Neural cell (in vitro differentiated cells): ENCODE results near the gene ALK. TPM values are rescaled to one million over a fixed set of nuclear protein-coding genes. Genes with fewer than 3 reads are reported as not detected.

Experiments used
- H2AFZ ChIP-seq: fragments of 200-600, 300-800 bp; sonication (generic), shearing (Covaris generic); 2 replicates; pipeline ENCODE4 v1.6.0; 2014; ENCODE audit warnings: low read depth, mild to moderate bottlenecking, antibody characterized with exemption, low read length, moderate library complexity
- H3F3A ChIP-seq: fragments of 200-600 bp; shearing (Covaris generic); 2 replicates; pipeline ENCODE4 v1.6.1; 2016; ENCODE audit warnings: mild to moderate bottlenecking, moderate library complexity, mixed read lengths, antibody characterized with exemption, low read length; ENCODE audit not compliant: insufficient read depth, poor library complexity, severe bottlenecking
- H3K27ac ChIP-seq: fragments of 200-600, 300-800 bp; sonication (generic), shearing (Covaris generic); 2 replicates; pipeline ENCODE4 v1.5.1; 2014; ENCODE audit warnings: mild to moderate bottlenecking, low read length, moderate library complexity
- H3K27me3 ChIP-seq: fragments of 300-800, 200-600 bp; sonication (generic), shearing (Covaris generic); 2 replicates; pipeline ENCODE4 v1.6.0; 2014; ENCODE audit warnings: mild to moderate bottlenecking, low read depth, low read length, moderate library complexity; ENCODE audit not compliant: insufficient read depth
- H3K36me3 ChIP-seq: fragments of 300-800, 200-600 bp; sonication (generic), shearing (Covaris generic); 2 replicates; pipeline ENCODE4 v1.5.1; 2014; ENCODE audit warnings: mild to moderate bottlenecking, antibody characterized with exemption, low read length, moderate library complexity; ENCODE audit not compliant: insufficient read depth
- H3K4me2 ChIP-seq: fragments of 300-800, 200-600 bp; sonication (generic), shearing (Covaris generic); 2 replicates; pipeline ENCODE4 v1.6.0; 2014; ENCODE audit warnings: mild to moderate bottlenecking, low read length
- H3K4me3 ChIP-seq: fragments of 300-800, 200-600 bp; sonication (generic), shearing (Covaris generic); 2 replicates; pipeline ENCODE4 v1.5.1; 2014; ENCODE audit warnings: mild to moderate bottlenecking, low read length, moderate library complexity
- H3K79me2 ChIP-seq: fragments of 200-600 bp; shearing (Covaris generic); replicated peaks from 2 replicates; pipeline ENCODE4 v1.6.0; 2014; ENCODE audit warnings: mild to moderate bottlenecking, low read length, moderate library complexity; ENCODE audit not compliant: insufficient read depth
- H3K9ac ChIP-seq: fragments of 300-800, 200-600 bp; sonication (generic), shearing (Covaris generic); 2 replicates; pipeline ENCODE4 v1.6.1; 2016; ENCODE audit warnings: mild to moderate bottlenecking, low read length, mixed read lengths
- H3K9me2 ChIP-seq: fragments of 200-600 bp; shearing (Covaris generic); 2 replicates; pipeline ENCODE4 v1.6.1; 2016; ENCODE audit warnings: mild to moderate bottlenecking, low read length, mixed read lengths; ENCODE audit not compliant: insufficient read depth
- H3K9me3 ChIP-seq: fragments of 200-600, 300-800 bp; sonication (generic), shearing (Covaris generic); 2 replicates; pipeline ENCODE4 v1.6.1; 2016; ENCODE audit warnings: mild to moderate bottlenecking, mixed run types, low read length, moderate library complexity, mixed read lengths
- H4K20me1 ChIP-seq: fragments of 200-600 bp; shearing (Covaris generic); 2 replicates; pipeline ENCODE4 v1.6.1; 2016; ENCODE audit warnings: mild to moderate bottlenecking, mixed run types; ENCODE audit not compliant: insufficient read depth
- EP300 ChIP-seq: fragments of 450-650 bp; conservative IDR thresholded peaks from 2 replicates; pipeline ENCODE4 v1.6.1; 2014; ENCODE audit warnings: antibody characterized with exemption, mild to moderate bottlenecking, moderate library complexity; ENCODE audit not compliant: poor library complexity, severe bottlenecking
- EZH2 ChIP-seq: fragments of 200-600, 300-800 bp; shearing (Covaris generic), sonication (generic); IDR thresholded peaks from 2 replicates; pipeline ENCODE4 v1.6.1; 2014; ENCODE audit warnings: antibody characterized with exemption, low read length, borderline replicate concordance, mild to moderate bottlenecking; ENCODE audit not compliant: insufficient read depth, poor library complexity, severe bottlenecking
- MXI1 ChIP-seq: fragments of 450-650 bp; conservative IDR thresholded peaks from 2 replicates; pipeline ENCODE4 v1.6.1; 2014; ENCODE audit warnings: antibody characterized with exemption, mild to moderate bottlenecking; ENCODE audit not compliant: poor library complexity, severe bottlenecking
- POLR2AphosphoS5 ChIP-seq: IDR thresholded peaks from 2 replicates; pipeline ENCODE4 v1.6.1; 2012
- RAD21 ChIP-seq: fragments of 450-650 bp; conservative IDR thresholded peaks from 2 replicates; pipeline ENCODE4 v1.6.1; 2014; ENCODE audit warnings: antibody characterized with exemption, mild to moderate bottlenecking, moderate library complexity
- SMC3 ChIP-seq: fragments of 450-650 bp; conservative IDR thresholded peaks from 2 replicates; pipeline ENCODE4 v1.6.1; 2014; ENCODE audit warnings: antibody characterized with exemption, mild to moderate bottlenecking, moderate library complexity; ENCODE audit not compliant: poor library complexity
- TAF1 ChIP-seq: IDR thresholded peaks from 2 replicates; pipeline ENCODE4 v1.6.1; 2012; ENCODE audit warnings: low read depth
- polyA plus RNA-seq: library from polyadenylated mRNA; depleted of rRNA; stranded (reverse); fragments of >200 nt; gene quantifications from 2 replicates; pipeline ENCODE4 v1.2.3, GENCODE V29; 2014
- TF ChIP-seq, protein P1 (sequence below): fragments of 450-650 bp; IDR thresholded peaks from 2 replicates; pipeline ENCODE4 v1.5.1; 2014; ENCODE audit warnings: antibody characterized with exemption, mild to moderate bottlenecking, moderate library complexity; ENCODE audit not compliant: poor library complexity, severe bottlenecking
- TF ChIP-seq, protein P2 (sequence below): IDR thresholded peaks from 2 replicates; pipeline ENCODE4 v1.6.1; 2012; ENCODE audit warnings: borderline replicate concordance

The ALK gene
- polyA plus RNA-seq, 1 donor from 2014 or later = 7.1 TPM

DNA sequence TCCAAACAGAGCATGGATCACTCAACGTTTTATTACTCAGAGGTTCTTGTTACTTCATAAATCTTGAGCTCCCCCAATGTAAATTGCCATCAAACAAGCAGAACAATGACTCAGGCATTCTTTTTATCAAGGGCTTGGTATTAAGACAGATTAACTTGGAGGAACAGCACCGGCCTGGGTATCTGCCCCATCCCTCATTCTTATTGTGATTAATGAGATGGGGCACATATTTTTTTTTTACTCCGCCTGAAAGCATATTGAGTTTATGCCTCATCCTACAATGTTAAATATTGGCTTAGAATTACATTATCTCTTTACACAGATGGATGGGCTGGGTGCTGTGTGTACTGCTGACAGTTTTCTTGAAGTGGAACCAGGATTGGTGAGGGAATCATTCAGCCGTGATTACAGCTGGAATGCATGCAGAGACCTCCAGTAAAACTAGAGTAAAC lies 418.9 kb downstream of the ALK start:
- Histone ChIP-seq H3K9me3 (no peaks in the 10 kb centered on the region), H3K36me3 (no peaks in the 10 kb centered on the region), H3K27ac (no peak overlapping the region), H2AFZ (no peak overlapping the region), H3K9ac (no peak overlapping the region), H3K4me2 (no peak overlapping the region), H3K4me3 (no peak overlapping the region), H3K9me2 (no peaks in the 10 kb centered on the region), H3K79me2 (no peaks in the 10 kb centered on the region), H3K27me3 (no peaks in the 10 kb centered on the region), H4K20me1 (no peaks in the 10 kb centered on the region), H3F3A (no peaks in the 10 kb centered on the region)
- TF ChIP-seq RAD21 (no peak), MXI1 (no peak), SMC3 (no peak), TAF1 (no peak)

DNA sequence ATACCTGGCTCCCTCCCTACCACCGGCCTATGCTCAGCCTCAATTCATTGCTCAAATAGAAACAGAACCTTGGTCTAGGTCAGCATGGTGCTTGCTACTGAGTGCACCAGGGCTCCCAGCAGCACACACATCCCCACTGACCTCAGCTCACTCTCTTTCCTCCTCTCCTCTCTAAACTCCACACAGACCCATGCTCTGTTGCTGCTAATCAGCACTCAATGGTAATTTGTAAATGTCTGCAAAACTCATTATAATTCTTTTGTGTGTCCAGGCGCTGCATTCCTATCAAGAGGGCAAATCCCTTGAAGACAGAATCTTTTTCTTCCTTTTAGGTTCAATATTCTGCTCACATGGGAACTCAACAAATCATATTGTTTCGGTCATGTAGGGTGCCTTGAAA lies 424.0 kb downstream of the ALK start:
- no peak overlapping the region for H2AFZ ChIP-seq
- H3F3A ChIP-seq = no peaks in the 10 kb centered on the region
- no peaks in the 10 kb centered on the region for H4K20me1 ChIP-seq
- no peak for TF ChIP-seq EP300
- TF ChIP-seq, protein P1, sequence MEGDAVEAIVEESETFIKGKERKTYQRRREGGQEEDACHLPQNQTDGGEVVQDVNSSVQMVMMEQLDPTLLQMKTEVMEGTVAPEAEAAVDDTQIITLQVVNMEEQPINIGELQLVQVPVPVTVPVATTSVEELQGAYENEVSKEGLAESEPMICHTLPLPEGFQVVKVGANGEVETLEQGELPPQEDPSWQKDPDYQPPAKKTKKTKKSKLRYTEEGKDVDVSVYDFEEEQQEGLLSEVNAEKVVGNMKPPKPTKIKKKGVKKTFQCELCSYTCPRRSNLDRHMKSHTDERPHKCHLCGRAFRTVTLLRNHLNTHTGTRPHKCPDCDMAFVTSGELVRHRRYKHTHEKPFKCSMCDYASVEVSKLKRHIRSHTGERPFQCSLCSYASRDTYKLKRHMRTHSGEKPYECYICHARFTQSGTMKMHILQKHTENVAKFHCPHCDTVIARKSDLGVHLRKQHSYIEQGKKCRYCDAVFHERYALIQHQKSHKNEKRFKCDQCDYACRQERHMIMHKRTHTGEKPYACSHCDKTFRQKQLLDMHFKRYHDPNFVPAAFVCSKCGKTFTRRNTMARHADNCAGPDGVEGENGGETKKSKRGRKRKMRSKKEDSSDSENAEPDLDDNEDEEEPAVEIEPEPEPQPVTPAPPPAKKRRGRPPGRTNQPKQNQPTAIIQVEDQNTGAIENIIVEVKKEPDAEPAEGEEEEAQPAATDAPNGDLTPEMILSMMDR = no peak
- no peak for TF ChIP-seq EZH2
- no peak for TF ChIP-seq MXI1
- TF ChIP-seq, protein P2, sequence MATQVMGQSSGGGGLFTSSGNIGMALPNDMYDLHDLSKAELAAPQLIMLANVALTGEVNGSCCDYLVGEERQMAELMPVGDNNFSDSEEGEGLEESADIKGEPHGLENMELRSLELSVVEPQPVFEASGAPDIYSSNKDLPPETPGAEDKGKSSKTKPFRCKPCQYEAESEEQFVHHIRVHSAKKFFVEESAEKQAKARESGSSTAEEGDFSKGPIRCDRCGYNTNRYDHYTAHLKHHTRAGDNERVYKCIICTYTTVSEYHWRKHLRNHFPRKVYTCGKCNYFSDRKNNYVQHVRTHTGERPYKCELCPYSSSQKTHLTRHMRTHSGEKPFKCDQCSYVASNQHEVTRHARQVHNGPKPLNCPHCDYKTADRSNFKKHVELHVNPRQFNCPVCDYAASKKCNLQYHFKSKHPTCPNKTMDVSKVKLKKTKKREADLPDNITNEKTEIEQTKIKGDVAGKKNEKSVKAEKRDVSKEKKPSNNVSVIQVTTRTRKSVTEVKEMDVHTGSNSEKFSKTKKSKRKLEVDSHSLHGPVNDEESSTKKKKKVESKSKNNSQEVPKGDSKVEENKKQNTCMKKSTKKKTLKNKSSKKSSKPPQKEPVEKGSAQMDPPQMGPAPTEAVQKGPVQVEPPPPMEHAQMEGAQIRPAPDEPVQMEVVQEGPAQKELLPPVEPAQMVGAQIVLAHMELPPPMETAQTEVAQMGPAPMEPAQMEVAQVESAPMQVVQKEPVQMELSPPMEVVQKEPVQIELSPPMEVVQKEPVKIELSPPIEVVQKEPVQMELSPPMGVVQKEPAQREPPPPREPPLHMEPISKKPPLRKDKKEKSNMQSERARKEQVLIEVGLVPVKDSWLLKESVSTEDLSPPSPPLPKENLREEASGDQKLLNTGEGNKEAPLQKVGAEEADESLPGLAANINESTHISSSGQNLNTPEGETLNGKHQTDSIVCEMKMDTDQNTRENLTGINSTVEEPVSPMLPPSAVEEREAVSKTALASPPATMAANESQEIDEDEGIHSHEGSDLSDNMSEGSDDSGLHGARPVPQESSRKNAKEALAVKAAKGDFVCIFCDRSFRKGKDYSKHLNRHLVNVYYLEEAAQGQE = no peak
- TF ChIP-seq SMC3 = no peak
- TF ChIP-seq POLR2AphosphoS5 = no peak
- TF ChIP-seq RAD21 = no peak
- TF ChIP-seq TAF1 = no peak
- no peaks in the 10 kb centered on the region for H3K36me3 ChIP-seq
- H3K4me3 ChIP-seq = no peak overlapping the region
- H3K4me2 ChIP-seq = no peak overlapping the region
- no peaks in the 10 kb centered on the region for H3K27me3 ChIP-seq
- H3K9me2 ChIP-seq = no peaks in the 10 kb centered on the region
- no peaks in the 10 kb centered on the region for H3K79me2 ChIP-seq
- H3K9ac ChIP-seq = no peak overlapping the region
- H3K9me3 ChIP-seq = no peaks in the 10 kb centered on the region
- no peak overlapping the region for H3K27ac ChIP-seq

DNA sequence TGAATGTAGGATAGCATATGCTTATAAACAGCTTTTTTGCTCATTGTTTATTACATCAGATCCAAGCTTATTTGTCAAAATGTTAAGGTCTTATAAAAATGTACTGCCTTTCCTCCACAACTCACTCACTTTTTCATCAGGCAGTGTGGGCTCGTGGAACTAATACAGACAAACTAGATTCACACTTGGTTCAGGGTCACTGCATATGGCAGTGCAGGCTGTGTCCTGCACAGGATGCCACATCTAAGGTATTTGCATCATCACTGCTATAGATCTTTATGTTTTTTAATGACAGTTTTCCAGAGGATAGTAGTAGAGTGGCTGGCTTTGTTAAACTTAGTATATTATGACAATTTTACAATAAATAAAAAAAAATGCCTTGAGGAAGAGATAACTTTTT lies 425.2 kb downstream of the ALK start:
- H3K36me3 ChIP-seq = no peaks in the 10 kb centered on the region
- no peak overlapping the region for H2AFZ ChIP-seq
- H3K9me3 ChIP-seq = no peaks in the 10 kb centered on the region
- no peaks in the 10 kb centered on the region for H4K20me1 ChIP-seq
- H3K27me3 ChIP-seq = no peaks in the 10 kb centered on the region
- no peak overlapping the region for H3K4me2 ChIP-seq
- no peak overlapping the region for H3K9ac ChIP-seq
- no peak overlapping the region for H3K27ac ChIP-seq
- TF ChIP-seq EZH2 (no peak), RAD21 (no peak), TAF1 (no peak)
- H3K4me3 ChIP-seq = no peak overlapping the region
- no peaks in the 10 kb centered on the region for H3K9me2 ChIP-seq
- H3F3A ChIP-seq = no peaks in the 10 kb centered on the region
- no peaks in the 10 kb centered on the region for H3K79me2 ChIP-seq
